CD14-positive monocyte (primary cell): Measurements from ENCODE around the gene EYS. TPM values are rescaled to one million over a fixed set of nuclear protein-coding genes. Genes with fewer than 3 reads are reported as not detected.

Source experiments
- DNase-seq, 3 donors: peaks; one replicate each; pipeline ENCODE4 v3.0.0-alpha.2; 2011 to 2022
- H2AFZ ChIP-seq: 2 replicates; pipeline ENCODE4 v1.6.0; 2012; ENCODE audit warnings: mild to moderate bottlenecking, low read depth, low read length, inconsistent platforms; ENCODE audit not compliant: insufficient read depth, poor library complexity, severe bottlenecking
- H3K27ac ChIP-seq, 2 donors: 1 replicate in 1 of 2; 2 replicates in 1 of 2; pipeline ENCODE4 v1.5.1; 2012 to 2013; ENCODE audit warnings: low read length in 2 of 2, control low read depth in 1 of 2, inconsistent platforms in 1 of 2, low read depth in 1 of 2, mild to moderate bottlenecking in 1 of 2
- H3K27me3 ChIP-seq, 2 donors: one replicate each; pipeline versions ENCODE4 v1.6.0 to v1.6.1; 2011 to 2013; ENCODE audit warnings: low read length in 2 of 2; ENCODE audit not compliant: control insufficient read depth in 2 of 2, insufficient read depth in 2 of 2
- H3K36me3 ChIP-seq, 2 donors: replicated peaks in 1 of 2; 1 replicate in 1 of 2; 2 replicates in 1 of 2; pipeline versions ENCODE4 v1.5.1 to v1.6.1; 2012 to 2013; ENCODE audit warnings: low read length in 2 of 2, control low read depth in 1 of 2, inconsistent platforms in 1 of 2, mild to moderate bottlenecking in 1 of 2; ENCODE audit not compliant: insufficient read depth in 2 of 2, control insufficient read depth in 1 of 2
- H3K4me1 ChIP-seq, 2 donors: 1 replicate in 1 of 2; 2 replicates in 1 of 2; pipeline versions ENCODE4 v1.5.1 to v1.6.1; 2012 to 2013; ENCODE audit warnings: low read length in 2 of 2, control low read depth in 1 of 2, inconsistent platforms in 1 of 2, mild to moderate bottlenecking in 1 of 2, moderate library complexity in 1 of 2; ENCODE audit not compliant: insufficient read depth in 2 of 2, control insufficient read depth in 1 of 2
- H3K4me2 ChIP-seq: replicated peaks from 2 replicates; pipeline ENCODE3; 2012; ENCODE audit warnings: low read length, moderate library complexity, mild to moderate bottlenecking; ENCODE audit not compliant: poor library complexity, severe bottlenecking; ENCODE audit errors: extremely low read depth
- H3K4me3 ChIP-seq, 3 experiments: fragments of 200-600 bp in 1 of 3; sonication (generic) in 1 of 3; replicated peaks in 1 of 3; 1 replicate in 2 of 3; 2 replicates in 1 of 3; pipeline ENCODE4 v1.5.1; 2011 to 2013; ENCODE audit warnings: low read length in 3 of 3, mild to moderate bottlenecking in 3 of 3, control low read depth in 2 of 3, low read depth in 2 of 3, inconsistent platforms in 1 of 3, moderate library complexity in 1 of 3
- H3K79me2 ChIP-seq: 2 replicates; pipeline ENCODE4 v1.6.0; 2012; ENCODE audit warnings: mild to moderate bottlenecking, control low read depth, inconsistent platforms, low read length, moderate library complexity; ENCODE audit not compliant: insufficient read depth
- H3K9ac ChIP-seq: 2 replicates; pipeline ENCODE4 v1.6.0; 2017; ENCODE audit warnings: low read length, mild to moderate bottlenecking; ENCODE audit not compliant: insufficient read depth, poor library complexity, severe bottlenecking
- H3K9me3 ChIP-seq, 2 donors: replicated peaks in 1 of 2; 1 replicate in 1 of 2; 2 replicates in 1 of 2; pipeline versions ENCODE4 v1.5.1 to v1.6.1; 2012 to 2013; ENCODE audit warnings: low read length in 2 of 2, control low read depth in 1 of 2; ENCODE audit not compliant: control insufficient read depth in 1 of 2, insufficient read depth in 1 of 2
- H4K20me1 ChIP-seq: 2 replicates; pipeline ENCODE4 v1.6.0; 2012; ENCODE audit warnings: mild to moderate bottlenecking, low read length, control low read depth, moderate library complexity; ENCODE audit not compliant: insufficient read depth
- H3K27ac Mint-ChIP-seq, 7 donors: one replicate each; pipeline ENCODE4 v1.8.0; 2020; ENCODE audit warnings: mild to moderate bottlenecking in 7 of 7, mixed read lengths in 7 of 7, moderate library complexity in 6 of 7, inconsistent platforms in 2 of 7
- H3K27me3 Mint-ChIP-seq, 3 donors: one replicate each; pipeline ENCODE4 v1.8.0; 2021 to 2022; ENCODE audit warnings: low read depth in 3 of 3, mild to moderate bottlenecking in 3 of 3, mixed read lengths in 3 of 3, moderate library complexity in 3 of 3, inconsistent platforms in 1 of 3
- H3K36me3 Mint-ChIP-seq, 2 donors: one replicate each; pipeline ENCODE4 v1.8.0; 2020; ENCODE audit warnings: mixed read lengths in 2 of 2, inconsistent platforms in 1 of 2, mild to moderate bottlenecking in 1 of 2
- H3K4me1 Mint-ChIP-seq: one replicate; pipeline ENCODE4 v1.8.0; 2020; ENCODE audit warnings: mild to moderate bottlenecking, mixed read lengths
- H3K4me3 Mint-ChIP-seq, 2 donors: one replicate each; pipeline ENCODE4 v1.8.0; 2020; ENCODE audit warnings: mild to moderate bottlenecking in 2 of 2, mixed read lengths in 2 of 2, moderate library complexity in 1 of 2
- H3K9me3 Mint-ChIP-seq, 7 donors: one replicate each; pipeline ENCODE4 v1.8.0; 2020 to 2022; ENCODE audit warnings: mixed read lengths in 7 of 7, mild to moderate bottlenecking in 6 of 7, moderate library complexity in 6 of 7, inconsistent platforms in 2 of 7
- WGBS: methylation state at CpG from one replicate; pipeline ENCODE4 v1.1.5; 2013; ENCODE audit warnings: missing lambda C conversion rate; ENCODE audit not compliant: insufficient coverage; 5-methylcytosine and 5-hydroxymethylcytosine counted together
- intact Hi-C, 2 donors: fragments of 100-400 bp; cut with micrococcal nuclease; formaldehyde crosslinking; loops; one replicate each; pipeline versions ENCODE4 v1.15.0 to v1.15.1; 2023
- polyA plus RNA-seq, 3 donors: library from polyadenylated mRNA; depleted of rRNA in 1 of 3; unstranded in 2 of 3; stranded (reverse) in 1 of 3; fragments of 300-500 nt in 2 of 3; fragments of >200 nt in 1 of 3; fragmentation: Illumina TruSeq in 2 of 3; gene quantifications; 1 replicate in 2 of 3; 2 replicates in 1 of 3; pipeline ENCODE4 v1.2.3, GENCODE V29; 2012 to 2021
- TF ChIP-seq, protein P1 (sequence below): fragments of 200-600 bp; IDR thresholded peaks from one replicate; pipeline ENCODE4 v1.8.0; 2022; ENCODE audit warnings: antibody characterized with exemption, mild to moderate bottlenecking

EYS gene
- polyA plus RNA-seq, 3 donors, result 0.01 to 0.03 TPM; not detected in 1

GRCh38 chr6:65469650-65470049 lies 237.4 kb downstream of the EYS start:
- no peak overlapping the region for H3K4me3 ChIP-seq

DNA sequence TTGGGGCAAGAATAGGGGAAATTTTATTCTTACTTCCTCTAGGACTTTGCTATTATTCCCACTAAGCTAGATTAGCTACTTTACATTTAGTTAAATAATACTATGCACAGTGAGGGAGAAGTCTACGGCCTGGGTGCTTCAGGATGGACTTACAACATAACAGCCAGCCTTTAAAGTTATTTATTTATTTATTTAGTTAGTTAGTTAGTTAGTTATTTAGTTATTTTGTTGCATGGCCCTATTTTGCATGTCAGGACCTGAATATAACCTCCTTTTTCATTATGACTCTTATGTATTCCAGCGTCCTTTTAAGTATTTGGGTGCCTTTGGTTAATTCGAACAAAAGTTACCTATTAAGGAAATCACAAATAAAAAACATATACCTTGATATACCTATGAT lies 238.7 kb downstream of the EYS start:
- Histone ChIP-seq H4K20me1 (no peaks in the 10 kb centered on the region), H2AFZ (no peak overlapping the region), H3K79me2 (no peaks in the 10 kb centered on the region), H3K9ac (no peak overlapping the region), H3K4me3 (no peak overlapping the region), H3K27ac (no peak overlapping the region), H3K4me2 (no peak overlapping the region), H3K36me3 (no peaks in the 10 kb centered on the region), H3K9me3 (peaks cover 0 to 7% of the 10 kb centered on the region in 2 donors), H3K4me1 (no peaks in the 10 kb centered on the region), H3K27me3 (no peaks in the 10 kb centered on the region)
- peaks cover 0 to 8% (median 2%) of the 10 kb centered on the region in 7 donors for H3K9me3 Mint-ChIP-seq
- H3K27me3 Mint-ChIP-seq, result no peaks in the 10 kb centered on the region
- H3K4me1 Mint-ChIP-seq, result no peaks in the 10 kb centered on the region
- TF ChIP-seq, protein P1, sequence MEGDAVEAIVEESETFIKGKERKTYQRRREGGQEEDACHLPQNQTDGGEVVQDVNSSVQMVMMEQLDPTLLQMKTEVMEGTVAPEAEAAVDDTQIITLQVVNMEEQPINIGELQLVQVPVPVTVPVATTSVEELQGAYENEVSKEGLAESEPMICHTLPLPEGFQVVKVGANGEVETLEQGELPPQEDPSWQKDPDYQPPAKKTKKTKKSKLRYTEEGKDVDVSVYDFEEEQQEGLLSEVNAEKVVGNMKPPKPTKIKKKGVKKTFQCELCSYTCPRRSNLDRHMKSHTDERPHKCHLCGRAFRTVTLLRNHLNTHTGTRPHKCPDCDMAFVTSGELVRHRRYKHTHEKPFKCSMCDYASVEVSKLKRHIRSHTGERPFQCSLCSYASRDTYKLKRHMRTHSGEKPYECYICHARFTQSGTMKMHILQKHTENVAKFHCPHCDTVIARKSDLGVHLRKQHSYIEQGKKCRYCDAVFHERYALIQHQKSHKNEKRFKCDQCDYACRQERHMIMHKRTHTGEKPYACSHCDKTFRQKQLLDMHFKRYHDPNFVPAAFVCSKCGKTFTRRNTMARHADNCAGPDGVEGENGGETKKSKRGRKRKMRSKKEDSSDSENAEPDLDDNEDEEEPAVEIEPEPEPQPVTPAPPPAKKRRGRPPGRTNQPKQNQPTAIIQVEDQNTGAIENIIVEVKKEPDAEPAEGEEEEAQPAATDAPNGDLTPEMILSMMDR, result no peak
- DNase-seq, result no peak
- no peaks in the 10 kb centered on the region for H3K36me3 Mint-ChIP-seq
- intact Hi-C loops, result no loop called here
- no peak overlapping the region for H3K4me3 Mint-ChIP-seq
- WGBS, result no CpG with 5 or more reads among the region's 3 CpGs
- H3K27ac Mint-ChIP-seq, result no peak overlapping the region

More at GRCh38 chr6:65469650-65470049, 237.4 kb downstream of the EYS start:
- TF ChIP-seq, protein P1, result no peak
- Histone ChIP-seq H3K79me2 (no peaks in the 10 kb centered on the region), H3K27me3 (no peaks in the 10 kb centered on the region), H3K4me2 (no peak overlapping the region), H3K36me3 (no peaks in the 10 kb centered on the region), H2AFZ (no peak overlapping the region), H3K4me1 (no peaks in the 10 kb centered on the region), H3K9ac (no peak overlapping the region), H4K20me1 (no peaks in the 10 kb centered on the region), H3K9me3 (peaks cover 0 to 7% of the 10 kb centered on the region in 2 donors), H3K27ac (no peak overlapping the region)
- DNase-seq, result no peak
- H3K27ac Mint-ChIP-seq, result no peak overlapping the region
- H3K4me1 Mint-ChIP-seq, result no peaks in the 10 kb centered on the region
- H3K4me3 Mint-ChIP-seq, result no peak overlapping the region
- H3K36me3 Mint-ChIP-seq, result no peaks in the 10 kb centered on the region
- H3K27me3 Mint-ChIP-seq, result no peaks in the 10 kb centered on the region
- intact Hi-C loops, result no loop called here
- peaks cover 0 to 8% (median 2%) of the 10 kb centered on the region in 7 donors for H3K9me3 Mint-ChIP-seq
